Caco-2 (cell line): ENCODE data around the gene FLAD1. TPM values are rescaled to one million over a fixed set of nuclear protein-coding genes. Genes with fewer than 3 reads are reported as not detected.

ENCODE experiments used
- BruUV-seq: library from RNA; stranded (reverse); fragments of 400-500 nt; replicated peaks from 2 replicates; lab custom pipeline; 2021; lab: Mats Ljungman, UMichigan
- CTCF ChIA-PET: fragments of 300-600 bp; sonication (Branson Sonifier 250); formaldehyde crosslinking; loops from one replicate; lab custom pipeline; 2022; ENCODE audit warnings: antibody characterized with exemption; lab: Charles Lee
- POLR2A ChIA-PET: fragments of 300-600 bp; sonication (Branson Sonifier 250); formaldehyde crosslinking; loops from one replicate; lab custom pipeline; 2022; ENCODE audit warnings: antibody characterized with exemption; lab: Charles Lee
- DNase-seq, 2 experiments: peaks; one replicate each; pipeline versions ENCODE4 v3.0.0 to v3.0.0-alpha.2; 2020 to 2022
- H3K27me3 ChIP-seq: replicated peaks from 2 replicates; pipeline ENCODE4 v1.6.0; 2011; ENCODE audit warnings: low read length; ENCODE audit not compliant: control insufficient read depth, insufficient read depth
- H3K36me3 ChIP-seq: 2 replicates; pipeline ENCODE4 v1.5.1; 2011; ENCODE audit warnings: low read length; ENCODE audit not compliant: control insufficient read depth, insufficient read depth
- H3K4me1 ChIP-seq: fragments of 250-450 bp; sonication (Bioruptor Pico); 2 replicates; pipeline ENCODE4 v1.5.1; 2020; ENCODE audit warnings: mild to moderate bottlenecking
- H3K4me3 ChIP-seq: 2 replicates; pipeline ENCODE4 v1.5.1; 2011; ENCODE audit warnings: low read depth, mild to moderate bottlenecking, control low read depth, low read length
- H3K9me3 ChIP-seq: fragments of 250-450 bp; sonication (Bioruptor Pico); 2 replicates; pipeline ENCODE4 v1.5.1; 2020; ENCODE audit warnings: mild to moderate bottlenecking, moderate library complexity
- H3K27ac Mint-ChIP-seq: one replicate; pipeline ENCODE4 v1.8.0; 2022; ENCODE audit warnings: mixed read lengths; ENCODE audit not compliant: unreplicated experiment
- H3K27me3 Mint-ChIP-seq: one replicate; pipeline ENCODE4 v1.8.0; 2022; ENCODE audit warnings: mixed read lengths; ENCODE audit not compliant: insufficient read depth, unreplicated experiment
- H3K36me3 Mint-ChIP-seq: one replicate; pipeline ENCODE4 v1.8.0; 2022; ENCODE audit warnings: mild to moderate bottlenecking, mixed read lengths; ENCODE audit not compliant: insufficient read depth, unreplicated experiment
- H3K4me1 Mint-ChIP-seq: one replicate; pipeline ENCODE4 v1.8.0; 2022; ENCODE audit warnings: low read depth, mixed read lengths; ENCODE audit not compliant: unreplicated experiment
- H3K4me3 Mint-ChIP-seq: one replicate; pipeline ENCODE4 v1.8.0; 2022; ENCODE audit warnings: mild to moderate bottlenecking, moderate library complexity, mixed read lengths; ENCODE audit not compliant: unreplicated experiment
- H3K9me3 Mint-ChIP-seq: one replicate; pipeline ENCODE4 v1.8.0; 2022; ENCODE audit warnings: mixed read lengths; ENCODE audit not compliant: unreplicated experiment
- intact Hi-C: fragments of 100-400 bp; cut with micrococcal nuclease; formaldehyde crosslinking; loops from one replicate; pipeline ENCODE4 v1.10.0; 2022; ENCODE audit not compliant: unreplicated experiment
- total RNA-seq: library from RNA; stranded (reverse); gene quantifications from 2 replicates; pipeline ENCODE4 v1.2.3, GENCODE V29; 2022
- TF ChIP-seq, protein P1 (sequence below), 2 experiments: fragments of 200-600 bp in 1 of 2; IDR thresholded peaks; 1 replicate in 1 of 2; 2 replicates in 1 of 2; pipeline versions ENCODE4 v1.5.1 to v1.8.0; 2011 to 2022; ENCODE audit warnings: antibody characterized with exemption in 1 of 2, control low read depth in 1 of 2, inconsistent platforms in 1 of 2, low read depth in 1 of 2, low read length in 1 of 2, mild to moderate bottlenecking in 1 of 2, moderate library complexity in 1 of 2; ENCODE audit not compliant: insufficient read depth in 1 of 2, severe bottlenecking in 1 of 2, unreplicated experiment in 1 of 2

The FLAD1 gene
- total RNA-seq, 1 experiment from 2014 or later = 51.3 TPM

DNA sequence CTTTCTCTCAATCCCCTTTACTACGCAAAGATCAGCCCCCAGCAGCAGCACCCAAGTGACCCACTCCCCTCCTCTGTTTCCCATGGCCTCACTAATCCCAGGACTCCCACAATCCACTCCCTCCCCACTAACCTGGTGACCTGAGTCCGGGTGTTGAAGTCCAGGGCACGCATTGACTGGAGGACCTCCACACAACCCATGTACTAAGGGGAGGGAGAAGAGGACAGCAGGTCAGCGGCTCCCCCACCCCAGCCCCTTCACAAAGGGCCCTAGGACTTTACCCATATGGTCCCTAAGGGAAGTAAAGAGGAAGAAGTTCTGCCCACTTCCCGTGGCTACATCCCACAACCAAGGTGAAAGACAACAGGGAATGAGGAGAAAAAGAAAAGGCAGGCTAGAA is 13.9 kb upstream of the FLAD1 start:
- intact Hi-C loops = no loop called here
- peaks cover 5% of the 10 kb centered on the region for H3K36me3 ChIP-seq
- TF ChIP-seq, protein P1, sequence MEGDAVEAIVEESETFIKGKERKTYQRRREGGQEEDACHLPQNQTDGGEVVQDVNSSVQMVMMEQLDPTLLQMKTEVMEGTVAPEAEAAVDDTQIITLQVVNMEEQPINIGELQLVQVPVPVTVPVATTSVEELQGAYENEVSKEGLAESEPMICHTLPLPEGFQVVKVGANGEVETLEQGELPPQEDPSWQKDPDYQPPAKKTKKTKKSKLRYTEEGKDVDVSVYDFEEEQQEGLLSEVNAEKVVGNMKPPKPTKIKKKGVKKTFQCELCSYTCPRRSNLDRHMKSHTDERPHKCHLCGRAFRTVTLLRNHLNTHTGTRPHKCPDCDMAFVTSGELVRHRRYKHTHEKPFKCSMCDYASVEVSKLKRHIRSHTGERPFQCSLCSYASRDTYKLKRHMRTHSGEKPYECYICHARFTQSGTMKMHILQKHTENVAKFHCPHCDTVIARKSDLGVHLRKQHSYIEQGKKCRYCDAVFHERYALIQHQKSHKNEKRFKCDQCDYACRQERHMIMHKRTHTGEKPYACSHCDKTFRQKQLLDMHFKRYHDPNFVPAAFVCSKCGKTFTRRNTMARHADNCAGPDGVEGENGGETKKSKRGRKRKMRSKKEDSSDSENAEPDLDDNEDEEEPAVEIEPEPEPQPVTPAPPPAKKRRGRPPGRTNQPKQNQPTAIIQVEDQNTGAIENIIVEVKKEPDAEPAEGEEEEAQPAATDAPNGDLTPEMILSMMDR (IDR thresholded peaks at IDR 0.05; ENCODE audit: insufficient read depth in 1 of 2, low read depth in 1 of 2, low read length in 1 of 2, severe bottlenecking in 1 of 2, unreplicated experiment in 1 of 2) = no peak
- Mint-ChIP-seq H3K27me3 (no peaks in the 10 kb centered on the region), H3K36me3 (peaks cover 23% of the 10 kb centered on the region), H3K4me1 (peaks cover 34% of the 10 kb centered on the region), H3K27ac (peak overlapping the region; percentile 17), H3K4me3 (peak overlapping the region; percentile 38), H3K9me3 (no peaks in the 10 kb centered on the region)
- POLR2A ChIA-PET = no interaction called here
- CTCF ChIA-PET = no interaction called here
- H3K4me1 ChIP-seq = peaks cover 27% of the 10 kb centered on the region
- no peaks in the 10 kb centered on the region for H3K27me3 ChIP-seq
- no TSS peak for BruUV-seq
- no peak overlapping the region for H3K4me3 ChIP-seq
- H3K9me3 ChIP-seq = no peaks in the 10 kb centered on the region
- DNase-seq = no peak

DNA sequence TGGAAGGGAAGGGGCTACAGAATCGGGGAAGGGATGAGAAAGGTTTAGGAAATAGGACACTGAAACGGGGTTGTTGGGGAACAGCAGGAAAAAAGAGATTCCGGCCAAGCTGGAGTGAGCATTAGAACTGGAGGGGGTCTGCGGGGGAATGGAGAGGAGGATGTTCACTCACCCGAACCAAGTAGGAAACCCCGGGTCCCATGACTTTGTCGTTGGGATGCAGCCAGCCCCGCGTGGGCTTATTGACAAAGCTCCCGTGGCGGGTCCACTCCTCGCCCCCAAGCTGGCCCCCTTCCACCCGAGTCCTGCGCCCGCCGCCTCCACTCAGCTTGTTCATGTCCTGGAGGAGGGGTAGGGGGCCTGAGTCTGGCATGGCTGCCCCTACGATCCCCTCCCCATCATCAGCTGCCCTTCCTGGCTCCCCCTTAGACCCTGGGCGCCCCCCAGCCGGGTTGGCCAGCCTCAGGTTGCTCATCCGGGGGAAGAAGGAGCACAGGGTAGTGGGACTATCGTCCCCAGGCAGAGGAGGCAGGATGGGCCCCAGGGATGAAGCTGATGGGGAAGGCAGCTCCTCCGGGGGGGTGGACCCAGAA is 13.2 kb upstream of the FLAD1 start:
- H3K9me3 ChIP-seq = no peaks in the 10 kb centered on the region
- no TSS peak for BruUV-seq
- intact Hi-C loops = loop anchor here (5.0 kb wide), 1 partner anchor 92 kb away; the partner anchor contains the start of gene EFNA4
- peak overlapping the region; percentile 59 for H3K4me3 Mint-ChIP-seq
- peaks cover 27% of the 10 kb centered on the region for H3K4me1 ChIP-seq
- H3K36me3 Mint-ChIP-seq = peaks cover 22% of the 10 kb centered on the region
- CTCF ChIA-PET = interaction anchor here (1.1 to 1.7 kb wide), 5 partner anchors 14 to 81 kb away, joined by 3 to 10 read pairs (median 5); partner anchors contain the start of genes ADAM15, PBXIP1 and PMVK
- TF ChIP-seq, protein P1 (IDR thresholded peaks at IDR 0.05; ENCODE audit: insufficient read depth in 1 of 2, low read depth in 1 of 2, low read length in 1 of 2, severe bottlenecking in 1 of 2, unreplicated experiment in 1 of 2) = no peak
- no peaks in the 10 kb centered on the region for H3K9me3 Mint-ChIP-seq
- peak overlapping the region; percentile 17 for H3K27ac Mint-ChIP-seq
- no peak overlapping the region for H3K4me3 ChIP-seq
- no peaks in the 10 kb centered on the region for H3K27me3 Mint-ChIP-seq
- H3K27me3 ChIP-seq = no peaks in the 10 kb centered on the region
- H3K36me3 ChIP-seq = peaks cover 5% of the 10 kb centered on the region
- H3K4me1 Mint-ChIP-seq = peaks cover 34% of the 10 kb centered on the region
- DNase-seq = no peak
- POLR2A ChIA-PET = interaction anchor here (1.1 to 1.3 kb wide), 3 partner anchors 9 to 14 kb away, joined by 3 to 11 read pairs (median 6); partner anchors contain the start of genes FLAD1, PBXIP1 and PYGO2

DNA sequence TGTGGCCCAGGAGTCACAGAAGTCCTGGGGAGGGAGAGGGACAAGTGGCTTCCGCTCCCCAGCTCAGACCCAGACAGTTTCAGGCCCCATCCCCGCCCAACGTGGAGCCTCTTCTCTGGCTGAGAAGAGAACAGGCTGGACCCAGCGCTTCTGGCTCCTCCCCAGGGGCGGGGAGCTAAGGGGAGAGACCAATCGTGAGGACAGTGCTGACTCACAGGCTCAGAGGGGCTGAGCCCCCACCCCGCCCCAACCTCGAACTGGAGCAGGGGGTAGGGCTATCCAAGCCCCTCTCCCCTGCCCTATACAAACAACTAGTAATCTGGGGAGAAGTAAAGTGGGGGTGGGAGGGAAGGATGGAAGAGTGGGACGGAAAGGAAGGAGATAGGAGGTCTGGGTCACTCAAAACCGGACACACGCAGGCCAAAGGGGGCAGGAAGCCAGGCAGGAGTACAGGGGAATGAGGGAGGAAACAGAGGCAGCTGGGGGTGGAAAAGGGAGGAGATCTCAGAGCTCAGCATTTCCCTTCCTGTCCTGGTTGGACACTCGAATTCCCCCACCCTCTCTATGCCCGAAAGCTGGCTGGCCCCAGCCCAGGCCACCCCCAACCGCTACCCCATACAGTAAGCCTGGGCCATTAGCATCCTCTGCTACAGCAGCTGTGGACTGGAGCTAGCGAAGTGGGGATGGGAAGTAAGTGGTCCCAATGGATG is 12.4 kb upstream of the FLAD1 start, which contains the start of gene SHC1:
TSS of gene SHC1 (minus strand) at position 117 of the 710 bp plus-strand sequence. CDS start 221 bp downstream, outside the sequence.
- ChIA-PET POLR2A (interaction anchor here (0.6 to 3.7 kb wide), 5 partner anchors 10 to 31 kb away, joined by 3 to 75 read pairs (median 6); partner anchors contain the start of genes FLAD1, PBXIP1 and PYGO2), CTCF (interaction anchor here (0.6 to 1.7 kb wide), 6 partner anchors 15 to 80 kb away, joined by 3 to 10 read pairs (median 6); partner anchors contain the start of genes ADAM15, PBXIP1 and PMVK)
- Mint-ChIP-seq H3K4me3 (peak within 1 kb of the TSS; percentile 59), H3K27ac (peak within 1 kb of the TSS; percentile 17), H3K4me1 (peaks cover 34% of the 10 kb centered on the region), H3K27me3 (no peaks in the 10 kb centered on the region), H3K36me3 (peaks cover 14% of the 10 kb centered on the region), H3K9me3 (no peaks in the 10 kb centered on the region)
- DNase-seq = peak; percentile 78 to 80
- H3K9me3 ChIP-seq = no peaks in the 10 kb centered on the region
- no peaks in the 10 kb centered on the region for H3K27me3 ChIP-seq
- intact Hi-C loops = loop anchor here (5.0 kb wide), 1 partner anchor 92 kb away; the partner anchor contains the start of gene EFNA4
- H3K36me3 ChIP-seq = peaks cover 4% of the 10 kb centered on the region
- TF ChIP-seq, protein P1 (IDR thresholded peaks at IDR 0.05; ENCODE audit: insufficient read depth in 1 of 2, low read depth in 1 of 2, low read length in 1 of 2, severe bottlenecking in 1 of 2, unreplicated experiment in 1 of 2) = no peak
- 0 out of 2 replicates have a peak within 1 kb of the TSS, but pooled peaks have one; percentile 2 for H3K4me3 ChIP-seq
- no TSS peak for BruUV-seq
- peaks cover 27% of the 10 kb centered on the region for H3K4me1 ChIP-seq
